Measurements from ENCODE around the gene SH2D3C.
"Not testable (repeated sequence)": the region's sequence is repeated elsewhere in the genome, so short reads cannot be mapped to it uniquely, and the experiment has no call there.

The SH2D3C gene

GRCh38 chr9:127785023-127785932 is 6.8 kb upstream of the SH2D3C start:
- peak; percentile 83 for DNase-seq (ENCODE audit: low read depth)

- no peak for DNase-seq (ENCODE audit: low read depth)
These were observed 4.9 kb upstream of the SH2D3C start for GRCh38 chr9:127783111-127784008.

- DNase-seq (ENCODE audit: low read depth) = no peak
These were observed 3.3 kb upstream of the SH2D3C start for GRCh38 chr9:127781806-127782205.

GRCh38 chr9:127780909-127781308 is 2.4 kb upstream of the SH2D3C start:
- not testable (repeated sequence) for DNase-seq (ENCODE audit: low read depth)

- DNase-seq (ENCODE audit: low read depth) = no peak
These were observed 1.8 kb upstream of the SH2D3C start for GRCh38 chr9:127780126-127780885.

GRCh38 chr9:127779136-127779981 is 893 bp upstream of the SH2D3C start:
- peak; percentile 56 for DNase-seq (ENCODE audit: low read depth)

- no peak for DNase-seq (ENCODE audit: low read depth)
These were observed 992 bp downstream of the SH2D3C start for GRCh38 chr9:127777368-127777980.

- DNase-seq (ENCODE audit: low read depth) = no peak
These were observed 1.6 kb downstream of the SH2D3C start for GRCh38 chr9:127776924-127777289.

- DNase-seq (ENCODE audit: low read depth) = peak; percentile 69
These were observed 2.1 kb downstream of the SH2D3C start for GRCh38 chr9:127776195-127776923.

GRCh38 chr9:127773981-127774380 is 4.5 kb downstream of the SH2D3C start:
- no peak for DNase-seq (ENCODE audit: low read depth)

- no peak for DNase-seq (ENCODE audit: low read depth)
These were observed 5.2 kb downstream of the SH2D3C start for GRCh38 chr9:127773272-127773671.

- DNase-seq (ENCODE audit: low read depth) = no peak
These were observed 5.9 kb downstream of the SH2D3C start for GRCh38 chr9:127772603-127773002.

- DNase-seq (ENCODE audit: low read depth) = no peak
These were observed 6.8 kb downstream of the SH2D3C start for GRCh38 chr9:127771570-127772189.

GRCh38 chr9:127770905-127771569 is 7.4 kb downstream of the SH2D3C start:
- peak; percentile 96 for DNase-seq (ENCODE audit: low read depth)

- DNase-seq (ENCODE audit: low read depth) = no peak
These were observed 7.9 kb downstream of the SH2D3C start for GRCh38 chr9:127770583-127770904.

GRCh38 chr9:127769929-127770582 is 8.4 kb downstream of the SH2D3C start:
- DNase-seq (ENCODE audit: low read depth) = no peak

- DNase-seq (ENCODE audit: low read depth) = no peak
These were observed 9.4 kb downstream of the SH2D3C start for GRCh38 chr9:127769101-127769500.

- DNase-seq (ENCODE audit: low read depth) = no peak
These were observed 9.8 kb downstream of the SH2D3C start for GRCh38 chr9:127768698-127769097.

GRCh38 chr9:127767909-127768331 is 10.5 kb downstream of the SH2D3C start:
- no peak for DNase-seq (ENCODE audit: low read depth)
